H9 (cell line): ENCODE data around the gene SLC25A25. TPM values are rescaled to one million over a fixed set of nuclear protein-coding genes. Genes with fewer than 3 reads are reported as not detected.

Experiments used
- DNase-seq: peaks from one replicate; pipeline ENCODE4 v3.0.0-alpha.2; 2017
- H2AFZ ChIP-seq: one replicate; pipeline ENCODE4 v1.6.1; 2013; ENCODE audit warnings: mild to moderate bottlenecking, low read length, control low read depth, moderate library complexity
- H2AK5ac ChIP-seq: 2 replicates; pipeline ENCODE4 v1.6.1; 2013; ENCODE audit warnings: low read length, control low read depth, mixed read lengths; ENCODE audit not compliant: insufficient read length
- H2BK120ac ChIP-seq: one replicate; pipeline ENCODE4 v1.6.1; 2013; ENCODE audit warnings: low read depth, mild to moderate bottlenecking, low read length, control low read depth, inconsistent platforms; ENCODE audit not compliant: poor library complexity, severe bottlenecking
- H2BK12ac ChIP-seq: 2 replicates; pipeline ENCODE4 v1.6.1; 2013; ENCODE audit warnings: low read length, control low read depth, mixed read lengths, low read depth; ENCODE audit not compliant: insufficient read length
- H2BK15ac ChIP-seq: 2 replicates; pipeline ENCODE4 v1.6.1; 2013; ENCODE audit warnings: low read depth, low read length, control low read depth
- H2BK20ac ChIP-seq: one replicate; pipeline ENCODE4 v1.6.1; 2013; ENCODE audit warnings: low read depth, mild to moderate bottlenecking, low read length, control low read depth, inconsistent platforms; ENCODE audit not compliant: poor library complexity, severe bottlenecking
- H2BK5ac ChIP-seq: 2 replicates; pipeline ENCODE4 v1.6.1; 2013; ENCODE audit warnings: low read length, control low read depth, mixed read lengths; ENCODE audit not compliant: insufficient read length
- H3K14ac ChIP-seq: 2 replicates; pipeline ENCODE4 v1.6.1; 2013; ENCODE audit warnings: low read length, control low read depth; ENCODE audit not compliant: insufficient read depth
- H3K18ac ChIP-seq: 2 replicates; pipeline ENCODE4 v1.6.1; 2013; ENCODE audit warnings: low read depth, mild to moderate bottlenecking, mixed read lengths, low read length, control low read depth; ENCODE audit not compliant: insufficient read length
- H3K23ac ChIP-seq: 2 replicates; pipeline ENCODE4 v1.6.1; 2013; ENCODE audit warnings: low read length, control low read depth, mixed read lengths, low read depth; ENCODE audit not compliant: insufficient read length
- H3K23me2 ChIP-seq: 2 replicates; pipeline ENCODE4 v1.6.1; 2013; ENCODE audit warnings: low read depth, mild to moderate bottlenecking, mixed read lengths, low read length, control low read depth; ENCODE audit not compliant: insufficient read length, poor library complexity, severe bottlenecking
- H3K27ac ChIP-seq: 2 replicates; pipeline ENCODE4 v1.5.1; 2013; ENCODE audit warnings: low read length, control low read depth, mixed read lengths, low read depth; ENCODE audit not compliant: insufficient read length
- H3K27me3 ChIP-seq: 2 replicates; pipeline ENCODE4 v1.6.1; 2013; ENCODE audit warnings: low read length, control low read depth, inconsistent platforms; ENCODE audit not compliant: insufficient read depth
- H3K4ac ChIP-seq: 2 replicates; pipeline ENCODE4 v1.6.1; 2013; ENCODE audit warnings: low read depth, mild to moderate bottlenecking, control low read depth, inconsistent platforms, low read length, moderate library complexity
- H3K4me1 ChIP-seq: 2 replicates; pipeline ENCODE4 v1.6.1; 2013; ENCODE audit warnings: low read length, control low read depth, inconsistent platforms; ENCODE audit not compliant: insufficient read depth
- H3K4me2 ChIP-seq: 2 replicates; pipeline ENCODE4 v1.6.1; 2013; ENCODE audit warnings: low read length, control low read depth, mixed read lengths; ENCODE audit not compliant: insufficient read length, insufficient read depth
- H3K56ac ChIP-seq: 2 replicates; pipeline ENCODE4 v1.6.1; 2013; ENCODE audit warnings: low read depth, mild to moderate bottlenecking, mixed read lengths, low read length, control low read depth; ENCODE audit not compliant: insufficient read length
- H3K79me1 ChIP-seq: 2 replicates; pipeline ENCODE4 v1.6.1; 2013; ENCODE audit warnings: low read depth, mild to moderate bottlenecking, moderate library complexity, low read length, control low read depth, inconsistent platforms; ENCODE audit not compliant: insufficient read depth, poor library complexity, severe bottlenecking
- H3K79me2 ChIP-seq: 2 replicates; pipeline ENCODE4 v1.6.1; 2013; ENCODE audit warnings: low read length, control low read depth, inconsistent platforms; ENCODE audit not compliant: insufficient read depth
- H3K9ac ChIP-seq: 2 replicates; pipeline ENCODE4 v1.6.1; 2013; ENCODE audit warnings: low read length, control low read depth, mixed read lengths; ENCODE audit not compliant: insufficient read length; ENCODE audit errors: extremely low read depth
- H3K9me3 ChIP-seq: one replicate; pipeline ENCODE4 v1.6.1; 2013; ENCODE audit warnings: low read depth, low read length, inconsistent platforms; ENCODE audit not compliant: control insufficient read depth
- H3T11ph ChIP-seq: one replicate; pipeline ENCODE4 v1.6.1; 2013; ENCODE audit warnings: mild to moderate bottlenecking, low read length, control low read depth, inconsistent platforms
- H4K20me1 ChIP-seq: one replicate; pipeline ENCODE4 v1.6.1; 2013; ENCODE audit not compliant: control insufficient read depth, insufficient read length, insufficient read depth
- H4K5ac ChIP-seq: 2 replicates; pipeline ENCODE4 v1.6.1; 2013; ENCODE audit warnings: low read depth, mild to moderate bottlenecking, mixed read lengths, low read length, control low read depth; ENCODE audit not compliant: insufficient read length
- H4K8ac ChIP-seq: replicated peaks from 2 replicates; pipeline ENCODE4 v1.6.1; 2013; ENCODE audit warnings: low read length, control low read depth, mixed read lengths, low read depth; ENCODE audit not compliant: insufficient read length
- H4K91ac ChIP-seq: 2 replicates; pipeline ENCODE4 v1.6.1; 2013; ENCODE audit warnings: low read depth, mild to moderate bottlenecking, moderate library complexity, mixed read lengths, low read length, control low read depth; ENCODE audit not compliant: insufficient read length
- H3K27ac Mint-ChIP-seq, 3 experiments: 2 replicates in 2 of 3; 3 replicates in 1 of 3; pipeline ENCODE4 v1.8.0; 2020 to 2021; ENCODE audit warnings: mixed read lengths in 3 of 3, mild to moderate bottlenecking in 1 of 3, moderate library complexity in 1 of 3
- H3K27me3 Mint-ChIP-seq: 2 replicates; pipeline ENCODE4 v1.8.0; 2021; ENCODE audit warnings: low read depth, mild to moderate bottlenecking, moderate library complexity, mixed read lengths
- H3K36me3 Mint-ChIP-seq, 3 experiments: 2 replicates in 2 of 3; 3 replicates in 1 of 3; pipeline ENCODE4 v1.8.0; 2020 to 2021; ENCODE audit warnings: low read depth in 3 of 3, mixed read lengths in 3 of 3; ENCODE audit not compliant: insufficient read depth in 1 of 3
- H3K4me1 Mint-ChIP-seq, 2 experiments: 2 replicates each; pipeline ENCODE4 v1.8.0; 2020; ENCODE audit warnings: mixed read lengths in 2 of 2
- H3K4me3 Mint-ChIP-seq, 2 experiments: 2 replicates in 1 of 2; 3 replicates in 1 of 2; pipeline ENCODE4 v1.8.0; 2020 to 2021; ENCODE audit warnings: mild to moderate bottlenecking in 2 of 2, mixed read lengths in 2 of 2, moderate library complexity in 1 of 2
- H3K9me3 Mint-ChIP-seq, 2 experiments: 2 replicates in 1 of 2; 3 replicates in 1 of 2; pipeline ENCODE4 v1.8.0; 2020; ENCODE audit warnings: mild to moderate bottlenecking in 2 of 2, mixed read lengths in 2 of 2, moderate library complexity in 1 of 2
- CTCF ChIP-seq: fragments of 200-600 bp; sonication (generic); conservative IDR thresholded peaks from 3 replicates; pipeline ENCODE4 v1.8.0; 2021; ENCODE audit warnings: antibody characterized with exemption, mild to moderate bottlenecking
- WGBS: extraction: QIAGEN DNeasy Blood & Tissue Kit; methylation state at CpG from one replicate; pipeline ENCODE4 v1.1.7; 2013; ENCODE audit warnings: missing lambda C conversion rate, low lambda C conversion rate, mixed read lengths; ENCODE audit not compliant: insufficient read length; ENCODE audit errors: extremely low coverage; 5-methylcytosine and 5-hydroxymethylcytosine counted together
- long read RNA-seq: library from polyadenylated mRNA; unstranded; transcript quantifications from one replicate; pipeline ENCODE4 v2.0.0, GENCODE V29; 2020
- total RNA-seq: library from RNA; stranded (reverse); gene quantifications from 2 replicates; pipeline ENCODE4 v1.2.1, GENCODE V29; 2021

SLC25A25 gene
- 16.0 and 16.9 TPM in 2 replicates for total RNA-seq
- long read RNA-seq, transcript SLC25A25-203 (10 exons, 3,431 nt): major isoform, 70 of 134 reads
- long read RNA-seq, transcript SLC25A25-201 (10 exons, 3,474 nt): minor isoform, 45 of 134 reads
- long read RNA-seq, partial matches to known transcripts: 4 of 134 reads
- long read RNA-seq, other reads (novel, unspliced or antisense): 11 of 134 reads

GRCh38 chr9:128067645-128068385 lies at the start of gene SLC25A25:
SLC25A25 (plus strand) TSS chr9:128068232; CDS start chr9:128068320, 88 bp downstream.
- Histone ChIP-seq H2BK5ac (peak within 1 kb of the TSS; percentile 11), H3K23me2 (peaks cover 16% of the 10 kb centered on the region), H3K27me3 (no peaks in the 10 kb centered on the region), H3T11ph (no peak within 1 kb of the TSS), H4K5ac (no peak within 1 kb of the TSS), H2BK12ac (no peak within 1 kb of the TSS), H3K79me2 (peaks cover 5% of the 10 kb centered on the region; the same call in 1 of the 2 replicates), H3K27ac (peak within 1 kb of the TSS; percentile 83), H3K4me2 (peak within 1 kb of the TSS; percentile 92), H2BK15ac (no peak within 1 kb of the TSS), H3K23ac (no peak within 1 kb of the TSS), H3K4ac (no peak within 1 kb of the TSS; the same call in 1 of the 2 replicates), H3K9ac (peak within 1 kb of the TSS; percentile 74), H3K9me3 (no peaks in the 10 kb centered on the region), H2BK20ac (no peak within 1 kb of the TSS), H3K14ac (peak within 1 kb of the TSS; percentile 78), H2BK120ac (no peak within 1 kb of the TSS), H3K4me1 (peaks cover 2% of the 10 kb centered on the region; the same call in 1 of the 2 replicates), H4K8ac (no peak within 1 kb of the TSS), H4K91ac (no peak within 1 kb of the TSS), H3K79me1 (no peaks in the 10 kb centered on the region), H2AK5ac (no peak within 1 kb of the TSS), H2AFZ (no peak within 1 kb of the TSS), H4K20me1 (no peaks in the 10 kb centered on the region), H3K18ac (peak within 1 kb of the TSS; percentile 82), H3K56ac (no peak within 1 kb of the TSS)
- Mint-ChIP-seq H3K27me3 (no peaks in the 10 kb centered on the region), H3K4me3 (peak within 1 kb of the TSS in 1 of 2 experiments; percentile 91; a peak in 4 of 5 replicates), H3K27ac (no peak within 1 kb of the TSS), H3K4me1 (peaks cover 33 to 36% of the 10 kb centered on the region in 2 experiments), H3K9me3 (no peaks in the 10 kb centered on the region), H3K36me3 (peaks cover 7 to 13% (median 9%) of the 10 kb centered on the region in 3 experiments; a peak in 6 of 7 replicates)
- WGBS: no CpG with 5 or more reads among the region's 67 CpGs
- no peak for TF ChIP-seq CTCF
- DNase-seq: peak; percentile 99
